HG03460 (cell line): ENCODE results near the gene CPT1B.

Experiments
- ATAC-seq: cut with Tn5 transposase; IDR thresholded peaks from one replicate; pipeline ENCODE4 v1.9.1; 2021; ENCODE audit not compliant: unreplicated experiment

The CPT1B gene

DNA sequence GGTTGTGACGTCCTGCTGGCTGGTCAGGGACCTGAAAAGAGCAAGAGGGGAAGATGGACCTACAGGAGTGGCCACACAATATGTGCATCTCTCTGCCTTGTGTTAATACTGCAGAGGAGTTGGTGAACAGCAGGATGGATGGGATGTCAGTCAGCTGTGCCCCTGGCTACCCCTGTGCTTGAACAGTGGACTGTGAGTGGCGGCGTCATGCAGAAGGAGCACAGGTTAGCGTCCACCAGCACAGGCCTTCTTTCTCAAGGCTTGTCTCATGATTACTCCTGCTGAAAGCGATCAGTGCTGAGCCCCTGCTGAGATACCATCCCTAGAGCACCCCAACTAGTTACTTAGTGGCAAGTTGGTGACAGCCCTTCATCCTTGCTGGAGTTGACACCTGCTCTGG is 8.2 kb upstream of the CPT1B start:
- no peak for ATAC-seq

DNA sequence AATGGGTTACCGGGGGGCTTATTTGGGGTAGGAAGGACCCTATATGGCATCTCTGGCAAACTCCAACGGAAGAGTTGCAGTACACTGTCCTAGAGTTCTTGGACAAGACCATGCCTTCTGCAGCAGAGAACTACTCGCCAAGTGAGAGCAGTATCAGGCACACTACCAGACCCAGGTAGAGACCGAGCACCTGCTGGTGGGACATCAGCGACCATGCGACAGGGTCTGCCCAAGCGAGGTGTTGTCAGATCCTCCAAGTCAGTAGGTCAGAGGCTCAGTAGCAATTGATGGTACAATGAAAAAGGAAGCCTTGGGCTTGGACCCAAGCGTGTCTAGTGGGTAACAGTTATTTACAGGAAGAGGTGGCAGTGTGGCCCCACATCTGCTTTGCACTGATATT is 7.6 kb upstream of the CPT1B start:
- ATAC-seq: no peak

DNA sequence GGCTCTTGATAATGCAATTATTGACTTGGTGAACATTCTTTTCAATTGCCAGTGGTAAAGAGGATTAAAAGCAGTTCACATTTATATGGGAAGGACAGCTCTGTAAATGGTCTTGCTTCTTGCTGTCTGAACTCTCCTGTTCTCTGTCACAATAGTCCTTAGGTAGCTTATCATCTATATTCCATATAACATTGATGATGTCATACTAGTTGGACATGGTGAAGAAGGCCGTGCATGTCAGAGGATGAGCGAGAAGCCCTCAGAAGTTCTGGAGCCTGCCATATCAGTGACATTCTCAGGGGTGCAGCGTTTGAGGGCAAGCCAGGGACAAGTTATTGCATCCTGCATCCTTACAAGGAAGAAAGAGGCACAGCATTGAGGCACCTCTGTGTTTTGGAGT is 7.0 kb upstream of the CPT1B start:
- ATAC-seq: no peak

DNA sequence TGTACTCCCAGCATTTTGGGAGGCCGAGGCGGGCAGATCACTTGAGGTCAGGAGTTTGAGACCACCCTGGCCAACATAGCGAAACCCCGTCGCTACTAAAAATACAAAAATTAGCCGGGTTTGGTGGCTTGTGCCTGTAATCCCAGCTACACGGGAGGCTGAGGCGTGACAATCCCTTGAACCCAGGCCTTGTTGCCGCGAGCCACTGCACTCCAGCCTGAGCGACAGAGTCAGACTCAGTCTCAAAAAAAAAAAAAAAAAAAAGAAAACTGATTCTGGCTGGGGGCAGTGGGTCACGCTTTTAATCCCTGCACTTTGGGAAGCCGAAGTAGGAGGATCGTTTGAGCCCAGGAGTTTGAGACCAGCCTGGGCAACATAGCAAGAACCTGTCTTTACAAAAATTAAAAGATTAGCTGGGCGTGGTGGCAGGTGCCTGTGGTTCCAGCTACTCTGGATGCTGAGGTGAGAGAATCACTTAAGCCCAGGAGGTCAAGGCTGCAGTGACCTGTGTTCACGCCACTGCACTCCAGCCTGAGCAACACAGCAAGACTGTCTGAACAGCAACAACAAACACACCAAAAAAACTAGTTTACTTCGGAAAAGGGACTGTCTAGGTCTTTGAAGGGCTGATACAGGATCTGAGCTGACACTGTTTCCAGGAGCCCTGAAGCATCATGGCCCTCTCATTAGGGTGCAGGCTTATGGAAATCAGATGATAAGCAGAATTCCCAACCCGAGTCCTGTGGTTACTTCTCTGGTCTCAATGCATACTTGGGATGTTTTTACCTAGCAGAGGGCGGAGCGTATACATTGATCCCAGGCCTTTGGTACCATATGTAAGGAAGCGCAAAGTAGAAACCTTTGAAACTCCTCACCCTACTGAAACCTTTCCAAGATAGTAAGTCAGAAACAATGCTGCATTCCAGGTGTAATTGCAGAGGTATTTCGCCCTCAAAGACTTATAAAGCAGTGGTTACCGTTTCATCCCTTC is 6.2 kb upstream of the CPT1B start:
- no peak for ATAC-seq

DNA sequence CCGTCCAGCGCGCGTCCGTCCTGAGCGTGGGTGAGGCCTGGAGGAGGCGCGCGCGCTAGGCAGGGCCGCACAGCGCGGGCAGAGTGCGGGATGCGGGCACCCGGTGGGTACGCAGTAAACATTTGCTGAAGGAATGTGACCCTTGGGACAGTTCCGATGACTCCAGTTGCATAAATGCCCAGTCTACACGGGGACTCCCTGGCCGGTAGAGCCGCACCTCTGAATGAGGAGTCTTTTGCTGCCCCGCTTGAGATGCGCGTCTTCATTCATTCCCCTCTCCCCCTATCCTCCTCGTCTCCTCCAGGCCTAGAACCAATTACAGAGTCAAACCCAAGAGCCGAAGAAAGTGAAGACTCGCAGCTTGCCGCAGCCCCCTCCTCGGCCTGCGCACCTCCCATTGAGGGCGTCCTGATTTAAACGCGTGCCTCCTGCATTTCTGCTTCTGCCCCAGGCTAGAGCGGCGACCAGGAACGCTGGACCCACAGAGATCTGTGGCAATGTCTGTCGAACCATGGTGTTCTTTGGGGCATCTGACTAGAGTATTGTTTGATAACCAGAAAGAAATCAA is 5.2 kb upstream of the CPT1B start:
- peak; percentile 27 for ATAC-seq

DNA sequence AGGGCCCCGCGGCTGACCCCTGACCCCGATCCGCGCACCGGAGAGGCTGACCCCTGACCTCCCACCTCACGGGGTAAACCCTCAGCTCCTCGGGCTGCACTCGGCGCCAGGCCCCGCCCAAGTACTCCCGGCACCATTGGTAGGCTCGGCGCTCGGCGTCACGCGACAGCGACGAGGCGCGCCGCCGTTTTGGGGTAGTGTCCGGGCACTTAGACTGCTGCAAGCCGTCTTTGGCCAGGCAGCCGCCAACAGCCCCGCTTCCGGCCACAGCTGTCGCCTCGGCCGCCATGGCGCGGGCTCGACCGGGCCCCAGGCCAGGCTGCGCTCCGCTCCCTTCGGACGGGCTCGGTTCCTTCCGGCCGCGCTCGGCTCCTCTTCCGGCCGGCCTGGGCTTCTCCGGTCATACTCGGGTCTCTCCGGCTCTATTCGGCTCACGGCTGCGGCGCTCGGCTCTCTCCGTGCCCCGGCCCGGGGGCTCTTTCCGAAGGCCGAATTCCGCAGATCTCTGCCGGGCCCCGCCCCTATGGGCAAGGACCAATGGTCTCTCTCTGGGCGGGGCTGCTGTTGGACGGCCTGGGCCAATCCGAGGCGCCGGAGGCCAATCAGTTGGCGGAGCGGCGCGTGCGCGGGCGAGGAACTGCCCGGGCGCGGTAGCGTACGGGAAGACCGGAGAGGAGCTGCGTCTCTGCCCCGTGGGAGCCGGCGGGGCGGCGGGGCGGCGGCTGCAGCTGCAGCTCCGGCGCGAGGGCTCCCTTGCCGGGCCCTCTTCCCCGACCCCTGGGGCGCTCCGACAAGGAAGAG is 4.5 kb upstream of the CPT1B start, which contains the start of gene CHKB:
CHKB (minus strand) TSS at position 357 of the 801 bp plus-strand sequence; CDS start at position 289, 68 bp downstream.
- ATAC-seq: peak; percentile 83

DNA sequence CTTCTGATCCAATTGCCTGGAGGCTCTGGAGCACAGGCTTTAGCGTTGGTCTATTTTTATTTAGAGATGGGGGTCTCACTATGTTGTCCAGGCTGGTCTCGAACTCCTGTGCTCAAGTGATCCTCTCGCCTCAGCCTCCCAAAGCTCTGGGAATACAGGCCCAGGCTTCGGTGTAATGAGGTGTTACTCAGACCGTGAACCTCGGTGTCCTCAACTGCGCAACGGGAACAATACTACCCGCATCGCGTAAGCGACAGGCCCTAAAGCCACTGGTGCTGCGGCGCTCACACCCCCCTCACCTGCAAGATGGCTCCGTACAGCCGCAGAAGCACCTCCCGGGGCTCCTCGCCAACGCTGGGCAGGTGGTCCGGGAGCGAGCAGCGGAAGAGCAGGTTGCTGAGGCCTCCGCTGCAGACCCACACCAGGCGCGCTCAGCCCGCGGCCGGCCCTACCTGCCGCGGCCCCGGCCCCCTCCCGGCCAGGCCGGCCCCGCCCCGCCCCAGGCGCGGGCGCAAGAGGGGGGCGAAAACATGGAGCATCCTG is 3.8 kb upstream of the CPT1B start:
- ATAC-seq: no peak

DNA sequence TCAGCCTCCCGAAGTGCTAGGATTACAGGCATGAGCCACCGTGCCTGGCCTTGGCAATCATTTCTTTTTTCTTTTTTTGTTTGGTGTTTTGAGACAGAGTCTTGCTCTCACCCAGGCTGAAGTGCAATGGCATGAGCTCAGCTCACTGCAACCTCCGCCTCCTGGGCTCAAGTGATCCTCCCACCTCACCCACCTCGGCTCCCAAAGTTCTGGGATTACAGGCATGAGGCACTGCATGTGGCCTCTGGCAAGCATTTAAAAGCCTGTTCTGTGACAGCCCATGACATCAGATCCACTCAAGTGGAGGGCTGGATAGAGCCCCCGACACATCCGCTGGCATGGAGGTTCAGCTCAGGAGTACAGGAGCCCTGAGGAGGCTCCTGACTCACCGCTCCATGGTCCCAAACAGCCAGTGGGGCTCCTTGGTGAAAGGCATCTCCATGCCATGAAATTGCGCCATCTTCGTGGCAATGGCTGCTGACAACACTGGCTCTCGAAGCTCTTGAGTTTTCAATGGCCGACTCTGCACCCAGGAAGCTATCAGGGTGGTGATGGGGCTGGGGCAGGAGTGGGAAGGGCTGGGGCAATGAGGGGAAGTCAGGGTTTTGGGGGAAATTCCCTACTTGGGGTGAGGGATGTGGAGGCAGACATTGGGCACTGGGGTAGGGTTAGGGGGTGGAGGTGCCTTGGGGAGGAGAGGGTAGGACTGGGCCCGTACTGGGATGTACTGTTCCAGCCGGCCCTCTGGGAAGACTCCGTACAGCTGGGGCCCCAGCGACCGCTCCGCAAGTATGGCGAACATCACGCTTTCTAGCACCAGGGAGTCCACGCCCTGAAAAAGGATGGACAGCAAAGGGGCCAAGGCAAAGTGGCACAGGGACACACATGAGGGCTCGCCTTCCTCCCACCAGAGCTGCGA is 3.1 kb upstream of the CPT1B start:
- ATAC-seq: no peak

DNA sequence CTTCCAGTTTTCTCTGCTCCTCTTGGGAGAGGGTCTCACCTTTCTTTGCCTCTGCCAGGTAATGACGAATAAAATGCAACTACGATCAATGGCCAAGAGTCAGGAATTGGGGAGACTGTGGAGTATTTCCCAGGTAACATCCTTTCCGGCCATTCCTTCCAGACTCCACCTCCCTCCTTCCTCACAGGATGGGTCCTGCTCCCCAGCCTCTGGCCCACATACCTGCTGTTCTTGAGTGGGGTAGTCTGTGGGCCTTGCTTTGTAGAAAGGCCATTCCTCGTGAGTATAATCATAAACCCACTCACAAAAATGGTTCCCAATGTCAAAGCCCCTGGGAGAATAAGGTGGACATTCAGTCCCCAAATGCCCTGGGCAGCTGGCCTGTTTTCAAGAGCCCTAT is 1.5 kb upstream of the CPT1B start:
- ATAC-seq: no peak

DNA sequence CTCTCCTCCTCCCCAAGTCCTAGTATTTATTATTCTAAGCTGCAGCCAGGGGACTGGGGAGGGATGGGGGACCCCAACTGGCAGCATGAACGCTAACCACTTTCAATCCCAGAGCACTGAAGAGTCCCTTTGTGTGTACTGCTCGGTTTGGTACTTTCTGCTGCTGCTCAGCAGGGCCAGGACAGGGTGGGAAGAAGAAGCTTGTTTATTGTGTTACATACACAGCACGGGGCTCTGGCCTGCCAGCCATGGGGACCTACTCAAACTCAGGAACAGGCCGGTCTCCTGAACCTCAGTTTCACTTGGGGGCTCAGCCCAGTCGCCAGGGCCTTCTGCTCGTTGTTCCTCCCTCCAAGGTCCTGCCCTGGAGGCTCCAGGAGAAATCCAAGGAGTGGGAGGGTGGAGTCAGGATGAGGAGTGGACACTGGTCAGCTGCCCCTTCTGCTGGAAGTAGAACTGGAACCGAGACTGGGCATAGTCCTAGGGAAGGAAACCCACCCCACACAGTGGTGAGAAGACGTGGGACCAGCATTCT is 616 bp upstream of the CPT1B start:
- ATAC-seq: no peak

DNA sequence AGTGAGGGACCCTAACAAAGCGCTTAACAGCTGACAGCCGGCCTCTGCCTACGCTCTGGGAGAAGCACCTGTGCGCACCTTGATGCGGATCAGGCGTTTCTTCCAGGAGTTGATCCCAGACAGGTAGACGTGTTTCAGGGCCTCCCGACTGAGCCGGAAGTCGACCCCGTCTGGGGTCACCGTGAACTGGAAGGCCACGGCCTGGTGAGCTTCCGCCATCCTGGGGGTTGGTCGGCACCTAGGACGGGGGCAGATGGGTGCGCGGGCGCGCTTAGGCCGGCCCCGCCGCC is 585 bp downstream of the CPT1B start:
- ATAC-seq: no peak

DNA sequence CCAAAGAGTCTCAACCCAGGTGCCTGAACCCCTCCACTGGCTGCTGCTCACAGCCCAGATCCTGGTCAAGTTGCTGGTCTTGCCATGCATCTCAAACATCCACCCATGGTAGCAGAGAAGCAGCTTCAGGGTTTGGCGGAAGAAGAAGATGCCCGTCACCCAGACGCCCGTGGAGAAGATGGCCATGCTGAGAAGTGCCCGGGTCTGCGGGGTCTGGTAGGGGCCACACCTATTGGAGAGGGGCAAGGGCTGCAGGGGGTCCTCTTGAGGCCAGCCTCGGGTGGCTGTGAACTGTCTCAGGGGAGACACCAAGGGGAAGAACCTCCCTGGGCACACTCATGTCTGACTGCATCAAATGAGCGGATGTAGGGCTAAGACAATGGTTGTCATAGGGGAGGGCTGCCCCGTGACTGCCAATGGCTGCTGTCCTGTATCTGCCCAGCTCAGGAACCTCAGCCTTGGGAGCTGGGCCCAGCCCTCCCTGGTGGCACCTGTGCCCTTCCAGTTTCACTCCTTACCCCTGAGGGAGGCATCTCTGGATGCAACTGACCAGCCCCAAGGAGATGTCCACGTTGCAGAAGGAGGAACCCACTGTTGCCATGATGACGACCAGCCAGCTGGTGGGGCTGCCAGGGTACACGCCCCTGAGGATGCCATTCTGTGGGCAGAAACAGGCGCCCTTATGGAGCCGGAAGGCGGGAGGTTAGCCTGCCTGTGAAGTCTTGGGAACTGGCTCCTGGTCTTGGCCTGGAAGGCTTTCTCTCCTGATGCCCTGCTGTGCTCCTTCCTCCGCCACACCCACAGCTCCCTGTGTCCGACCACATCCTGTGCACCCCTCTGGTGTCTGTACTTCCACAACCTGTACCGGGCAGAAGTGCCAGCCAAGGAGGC is 1.2 kb downstream of the CPT1B start:
- no peak for ATAC-seq

DNA sequence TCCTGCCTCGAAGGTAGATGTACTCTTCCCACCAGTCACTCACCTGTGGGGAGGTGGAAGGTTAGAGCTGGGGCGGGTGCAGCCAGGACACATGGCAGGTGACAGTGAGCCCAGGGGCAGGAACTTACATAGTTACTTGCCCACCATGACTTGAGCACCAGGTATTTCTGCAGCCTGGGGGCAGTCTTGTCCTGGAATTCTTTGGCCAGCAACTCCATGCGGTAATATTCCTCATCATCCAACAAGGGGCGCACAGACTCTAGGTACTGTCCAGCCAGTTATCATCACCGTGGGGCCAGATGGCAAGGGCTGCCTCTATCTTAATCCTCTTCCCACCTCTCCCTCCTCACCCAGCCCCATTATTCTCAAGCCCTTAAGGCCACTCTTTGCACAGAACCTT is 2.2 kb downstream of the CPT1B start:
- no peak for ATAC-seq

DNA sequence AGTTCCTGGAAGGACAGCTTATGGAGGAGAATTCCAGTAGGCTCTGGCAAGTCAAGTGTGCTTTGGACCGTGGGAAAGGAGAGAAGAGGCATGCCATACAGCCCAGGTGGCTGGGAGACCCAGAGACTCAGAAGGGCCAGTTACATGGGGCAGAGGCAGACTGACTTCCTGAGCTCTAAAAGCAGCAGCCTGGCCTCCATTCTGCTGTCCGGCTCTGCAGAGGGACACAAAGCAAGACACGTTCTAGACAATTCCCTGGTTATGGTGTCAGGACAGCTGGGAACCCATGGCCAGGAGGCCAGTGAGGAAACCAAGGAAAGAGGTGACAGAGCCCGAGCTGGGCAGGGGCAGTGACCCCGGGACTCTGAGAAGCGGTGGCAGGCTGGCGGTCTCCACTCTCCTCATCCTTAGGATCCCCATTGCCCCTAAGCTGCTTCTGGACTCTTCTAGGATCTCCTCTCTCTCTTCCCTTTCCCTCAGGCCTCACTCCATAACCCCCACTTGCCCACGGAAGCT is 2.7 kb downstream of the CPT1B start:
- ATAC-seq: no peak

DNA sequence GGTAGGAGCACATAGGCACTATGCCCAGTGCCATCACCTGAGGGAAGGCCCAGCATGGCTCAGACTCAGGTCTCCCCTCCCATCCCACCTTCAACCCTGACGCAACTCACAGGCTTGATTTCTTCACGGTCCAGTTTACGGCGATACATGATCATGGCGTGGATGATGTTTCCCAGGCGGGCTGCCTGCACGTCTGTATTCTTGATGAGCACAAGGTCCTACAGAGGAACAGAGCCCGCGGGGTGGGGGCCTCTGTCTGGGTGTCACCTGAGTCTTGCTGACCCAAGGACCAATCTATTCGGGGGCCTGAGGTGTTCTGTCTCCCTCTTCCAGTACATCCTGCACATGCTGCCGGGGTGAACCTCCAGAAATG is 3.9 kb downstream of the CPT1B start:
- ATAC-seq: no peak

DNA sequence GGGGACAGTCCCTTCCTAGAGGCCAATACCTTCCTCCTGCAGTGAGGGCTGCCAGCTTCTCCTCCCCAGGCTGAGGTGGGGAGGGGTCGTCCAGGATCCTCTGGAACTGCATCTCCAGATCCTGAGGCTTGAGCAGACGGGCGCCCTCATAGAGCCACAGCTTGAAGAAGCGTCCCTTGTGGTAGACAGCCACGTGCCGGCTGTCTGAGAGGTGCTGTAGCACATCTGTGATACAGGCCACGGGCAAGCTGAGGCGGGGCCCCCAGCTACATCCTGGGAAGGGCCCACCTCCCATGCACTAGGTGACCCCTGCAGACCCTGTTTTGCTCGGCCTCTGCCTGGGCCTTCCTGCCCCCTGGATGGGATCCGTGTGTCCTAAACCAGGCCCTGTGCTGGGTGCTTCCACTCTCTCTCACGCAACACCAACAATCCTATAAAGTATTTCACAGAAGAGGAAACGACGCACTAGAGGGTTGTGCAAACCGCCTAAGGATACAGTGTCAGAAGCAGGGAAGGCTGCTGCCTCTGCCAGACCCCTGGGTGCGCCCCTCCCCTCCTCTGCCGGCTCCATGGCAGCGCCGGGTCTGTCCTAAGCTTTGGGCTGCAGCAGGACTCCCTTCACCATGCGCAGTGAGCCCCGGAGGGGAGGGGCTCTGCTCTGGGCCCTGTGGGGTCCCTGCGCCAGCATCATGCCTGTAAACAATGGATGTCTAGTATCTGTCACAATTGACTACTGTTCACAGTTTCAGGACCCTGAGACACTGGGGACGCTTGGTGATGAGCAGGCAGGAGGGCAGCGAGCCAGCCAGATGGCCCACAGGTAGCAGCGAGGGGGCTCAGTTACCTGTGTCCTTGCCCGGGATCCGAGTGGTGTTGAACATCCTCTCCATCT is 4.5 kb downstream of the CPT1B start:
- ATAC-seq: no peak

DNA sequence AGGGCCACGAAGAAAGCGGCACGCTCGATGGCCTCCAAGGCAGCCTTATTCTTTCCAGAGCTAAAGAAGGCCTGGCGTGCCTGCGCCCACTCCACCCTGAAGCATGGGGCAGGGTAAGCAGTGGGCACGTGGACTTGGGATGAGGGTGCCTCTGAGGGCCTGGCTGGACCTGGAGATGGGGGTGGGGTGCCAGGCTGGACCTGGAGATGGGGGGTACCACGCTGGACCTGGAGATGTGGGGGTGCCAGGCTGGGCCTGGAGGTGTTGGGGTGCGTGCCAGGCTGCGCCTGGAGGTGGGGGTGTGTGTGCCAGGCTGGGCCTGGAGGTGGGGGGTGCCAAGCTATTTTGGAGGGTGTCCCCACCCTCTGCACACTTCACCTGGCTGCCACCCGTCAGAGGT is 5.3 kb downstream of the CPT1B start:
- no peak for ATAC-seq
